Measurements from ENCODE around the gene ERP44.

ERP44 gene

DNA sequence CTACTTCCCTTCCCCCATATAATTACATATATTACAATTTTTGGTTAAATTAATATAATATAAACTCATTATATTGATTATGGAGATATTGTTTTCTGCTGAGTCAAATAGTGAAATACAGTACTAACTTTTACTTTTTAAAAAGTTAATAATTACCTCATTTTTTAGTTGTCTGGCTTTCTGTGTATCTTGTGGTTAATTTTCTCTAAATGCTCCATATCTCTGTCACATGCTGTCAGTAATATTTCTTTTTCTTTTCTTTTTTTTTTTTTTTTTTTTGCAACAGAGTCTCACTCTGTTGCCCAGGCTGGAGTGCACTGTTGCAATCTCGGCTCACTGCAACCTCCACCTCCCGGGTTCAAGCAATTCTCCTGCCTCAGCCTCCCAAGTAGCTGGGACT lies 169.1 kb downstream of the ERP44 start:
- no peak for DNase-seq

Measured in fibroblast of skin of back (primary cell).